GM10266 (cell line): ENCODE data around the gene HRH1.

Source experiments
- DNase-seq: peaks from one replicate; pipeline ENCODE4 v3.0.0; 2012; ENCODE audit errors: extremely low spot score
- CTCF ChIP-seq: IDR thresholded peaks from 2 replicates; pipeline ENCODE4 v1.5.1; 2012; ENCODE audit warnings: mild to moderate bottlenecking, low read depth; ENCODE audit not compliant: control insufficient read depth, insufficient read depth; ENCODE audit errors: missing control alignments

HRH1 gene

GRCh38 chr3:11136116-11136515, 18.2 kb upstream of the HRH1 start:
- DNase-seq, result no peak
- no peak for TF ChIP-seq CTCF

- DNase-seq, result no peak
- TF ChIP-seq CTCF, result no peak
Observed at GRCh38 chr3:11136830-11137626, 17.3 kb upstream of the HRH1 start.

- no peak for TF ChIP-seq CTCF
- DNase-seq, result no peak
Observed at GRCh38 chr3:11137627-11137959, 16.7 kb upstream of the HRH1 start.

GRCh38 chr3:11138371-11138770, 15.9 kb upstream of the HRH1 start:
- no peak for TF ChIP-seq CTCF
- no peak for DNase-seq

GRCh38 chr3:11140030-11140712, 14.1 kb upstream of the HRH1 start:
- TF ChIP-seq CTCF, result no peak
- DNase-seq, result no peak

GRCh38 chr3:11140713-11141104, 13.6 kb upstream of the HRH1 start:
- DNase-seq, result no peak
- TF ChIP-seq CTCF, result no peak

GRCh38 chr3:11143476-11143875, 10.8 kb upstream of the HRH1 start:
- no peak for TF ChIP-seq CTCF
- no peak for DNase-seq
